ENCODE measurements around the gene AGR2. TPM values are rescaled to one million over a fixed set of nuclear protein-coding genes. Genes with fewer than 3 reads are reported as not detected.

The AGR2 gene
- total RNA-seq, 1 experiment from 2014 or later = not detected

- no peak for TF ChIP-seq EZH2 (IDR thresholded peaks at IDR 0.05; ENCODE audit: borderline replicate concordance, low read depth, low read length, poor library complexity, severe bottlenecking)
- no peak for TF ChIP-seq CTCF (conservative IDR thresholded peaks at IDR 0.05; ENCODE audit: low read depth, low read length)
- H3K4me1 ChIP-seq (ENCODE audit: insufficient read depth, low read length, poor library complexity, severe bottlenecking) = no peaks in the 10 kb centered on the region
- H3K27ac ChIP-seq (ENCODE audit: low read depth, low read length, poor library complexity, severe bottlenecking) = no peak overlapping the region
- ChIA-PET CTCF (no interaction called here), POLR2A (ENCODE audit: low non-redundant PET) (no interaction called here)
- no peak for DNase-seq (ENCODE audit: low spot score)
- no peaks in the 10 kb centered on the region for H3K27me3 ChIP-seq (replicated peaks; ENCODE audit: insufficient read depth, low read depth, low read length, poor library complexity)
- H3K36me3 ChIP-seq (ENCODE audit: insufficient read depth, low read length, poor library complexity, severe bottlenecking) = peaks cover 41% of the 10 kb centered on the region
- no peaks in the 10 kb centered on the region for H3K9me3 ChIP-seq (ENCODE audit: low read depth, low read length, poor library complexity, severe bottlenecking)
- BruUV-seq (replicated peaks) = no TSS peak
- intact Hi-C loops (cut with micrococcal nuclease; ENCODE audit: unreplicated experiment) = no loop called here
- no peak overlapping the region for H3K4me3 ChIP-seq (ENCODE audit: low read depth, low read length, poor library complexity, severe bottlenecking)
Observed at GRCh38 chr7:16785846-16786245, 19.0 kb downstream of the AGR2 start.

GRCh38 chr7:16785321-16785720 lies 19.5 kb downstream of the AGR2 start:
- ChIA-PET CTCF (no interaction called here), POLR2A (ENCODE audit: low non-redundant PET) (no interaction called here)
- no peaks in the 10 kb centered on the region for H3K27me3 ChIP-seq (replicated peaks; ENCODE audit: insufficient read depth, low read depth, low read length, poor library complexity)
- peaks cover 41% of the 10 kb centered on the region for H3K36me3 ChIP-seq (ENCODE audit: insufficient read depth, low read length, poor library complexity, severe bottlenecking)
- no peak for TF ChIP-seq CTCF (conservative IDR thresholded peaks at IDR 0.05; ENCODE audit: low read depth, low read length)
- TF ChIP-seq EZH2 (IDR thresholded peaks at IDR 0.05; ENCODE audit: borderline replicate concordance, low read depth, low read length, poor library complexity, severe bottlenecking) = no peak
- intact Hi-C loops (cut with micrococcal nuclease; ENCODE audit: unreplicated experiment) = no loop called here
- BruUV-seq (replicated peaks) = no TSS peak
- no peaks in the 10 kb centered on the region for H3K9me3 ChIP-seq (ENCODE audit: low read depth, low read length, poor library complexity, severe bottlenecking)
- H3K4me3 ChIP-seq (ENCODE audit: low read depth, low read length, poor library complexity, severe bottlenecking) = no peak overlapping the region
- H3K27ac ChIP-seq (ENCODE audit: low read depth, low read length, poor library complexity, severe bottlenecking) = no peak overlapping the region
- no peaks in the 10 kb centered on the region for H3K4me1 ChIP-seq (ENCODE audit: insufficient read depth, low read length, poor library complexity, severe bottlenecking)
- DNase-seq (ENCODE audit: low spot score) = no peak

GRCh38 chr7:16780596-16780995 lies 24.2 kb downstream of the AGR2 start:
- no TSS peak for BruUV-seq (replicated peaks)
- DNase-seq (ENCODE audit: low spot score) = no peak
- Histone ChIP-seq H3K27me3 (replicated peaks; ENCODE audit: insufficient read depth, low read depth, low read length, poor library complexity) (no peaks in the 10 kb centered on the region), H3K27ac (ENCODE audit: low read depth, low read length, poor library complexity, severe bottlenecking) (no peak overlapping the region), H3K9me3 (ENCODE audit: low read depth, low read length, poor library complexity, severe bottlenecking) (no peaks in the 10 kb centered on the region), H3K4me3 (ENCODE audit: low read depth, low read length, poor library complexity, severe bottlenecking) (no peak overlapping the region), H3K36me3 (ENCODE audit: insufficient read depth, low read length, poor library complexity, severe bottlenecking) (peaks cover 26% of the 10 kb centered on the region), H3K4me1 (ENCODE audit: insufficient read depth, low read length, poor library complexity, severe bottlenecking) (peaks cover 10% of the 10 kb centered on the region)
- CTCF ChIA-PET = no interaction called here
- POLR2A ChIA-PET (ENCODE audit: low non-redundant PET) = no interaction called here
- intact Hi-C loops (cut with micrococcal nuclease; ENCODE audit: unreplicated experiment) = no loop called here
- TF ChIP-seq EZH2 (IDR thresholded peaks at IDR 0.05; ENCODE audit: borderline replicate concordance, low read depth, low read length, poor library complexity, severe bottlenecking) (no peak), CTCF (conservative IDR thresholded peaks at IDR 0.05; ENCODE audit: low read depth, low read length) (no peak)
